ENCODE data around the gene ZNF507. TPM values are rescaled to one million over a fixed set of nuclear protein-coding genes. Genes with fewer than 3 reads are reported as not detected.

Gene ZNF507
- total RNA-seq, 1 donor from 2014 or later: 32.5 TPM

DNA sequence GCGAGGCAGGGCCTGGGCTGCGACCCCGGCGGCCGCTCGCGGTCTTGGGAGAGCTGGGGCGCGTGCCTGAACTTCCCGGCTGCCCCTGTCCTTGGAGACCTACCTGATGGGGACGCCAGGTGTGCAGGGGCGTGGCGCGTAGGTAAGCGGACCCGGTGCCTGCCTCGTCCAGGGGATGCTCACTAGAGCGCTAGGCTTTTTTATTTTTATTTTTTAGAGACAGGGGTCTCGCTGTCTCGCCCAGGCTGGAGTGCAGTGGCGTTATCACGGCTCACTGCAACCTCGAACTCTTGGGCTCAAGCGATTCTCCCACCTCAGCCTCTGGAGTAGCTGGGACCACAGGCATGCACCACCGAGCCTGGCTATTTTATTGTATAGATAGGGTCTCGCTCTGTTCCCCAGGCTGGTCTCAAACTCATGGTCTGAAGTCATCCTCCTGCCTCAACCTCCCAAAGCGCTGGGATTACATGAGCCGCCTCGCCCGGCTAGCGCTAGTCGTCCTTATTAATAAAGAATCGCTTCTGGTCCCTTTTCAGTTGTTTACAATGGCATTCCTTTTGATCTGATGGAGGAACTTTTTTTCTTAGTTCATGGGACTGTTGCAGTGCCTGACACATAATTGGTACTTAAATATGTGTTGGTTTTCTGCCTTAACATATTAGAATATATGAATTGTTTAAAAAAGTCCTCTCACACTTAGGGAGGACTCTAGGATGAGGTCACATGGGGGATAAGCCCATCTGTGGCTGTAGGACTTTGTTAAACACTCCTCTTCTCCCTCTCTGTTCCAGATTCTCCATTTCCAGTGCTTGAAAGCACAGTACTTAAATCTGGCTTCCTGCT, 61.0 kb downstream of the ZNF507 start:
- peaks cover 33% of the 10 kb centered on the region for H3K36me3 Mint-ChIP-seq
- no peak for DNase-seq (ENCODE audit: extremely low spot score, unreplicated experiment)
- peak overlapping the region; percentile 85 for H3K4me3 Mint-ChIP-seq
- H3K4me1 Mint-ChIP-seq (ENCODE audit: unreplicated experiment): peaks cover 31% of the 10 kb centered on the region
- H3K27me3 Mint-ChIP-seq: no peaks in the 10 kb centered on the region
- TF ChIP-seq, protein P1, sequence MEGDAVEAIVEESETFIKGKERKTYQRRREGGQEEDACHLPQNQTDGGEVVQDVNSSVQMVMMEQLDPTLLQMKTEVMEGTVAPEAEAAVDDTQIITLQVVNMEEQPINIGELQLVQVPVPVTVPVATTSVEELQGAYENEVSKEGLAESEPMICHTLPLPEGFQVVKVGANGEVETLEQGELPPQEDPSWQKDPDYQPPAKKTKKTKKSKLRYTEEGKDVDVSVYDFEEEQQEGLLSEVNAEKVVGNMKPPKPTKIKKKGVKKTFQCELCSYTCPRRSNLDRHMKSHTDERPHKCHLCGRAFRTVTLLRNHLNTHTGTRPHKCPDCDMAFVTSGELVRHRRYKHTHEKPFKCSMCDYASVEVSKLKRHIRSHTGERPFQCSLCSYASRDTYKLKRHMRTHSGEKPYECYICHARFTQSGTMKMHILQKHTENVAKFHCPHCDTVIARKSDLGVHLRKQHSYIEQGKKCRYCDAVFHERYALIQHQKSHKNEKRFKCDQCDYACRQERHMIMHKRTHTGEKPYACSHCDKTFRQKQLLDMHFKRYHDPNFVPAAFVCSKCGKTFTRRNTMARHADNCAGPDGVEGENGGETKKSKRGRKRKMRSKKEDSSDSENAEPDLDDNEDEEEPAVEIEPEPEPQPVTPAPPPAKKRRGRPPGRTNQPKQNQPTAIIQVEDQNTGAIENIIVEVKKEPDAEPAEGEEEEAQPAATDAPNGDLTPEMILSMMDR (conservative IDR thresholded peaks at IDR 0.05): no peak
- H3K9me3 Mint-ChIP-seq: no peaks in the 10 kb centered on the region
- H3K27ac Mint-ChIP-seq: peak overlapping the region; percentile 83

DNA sequence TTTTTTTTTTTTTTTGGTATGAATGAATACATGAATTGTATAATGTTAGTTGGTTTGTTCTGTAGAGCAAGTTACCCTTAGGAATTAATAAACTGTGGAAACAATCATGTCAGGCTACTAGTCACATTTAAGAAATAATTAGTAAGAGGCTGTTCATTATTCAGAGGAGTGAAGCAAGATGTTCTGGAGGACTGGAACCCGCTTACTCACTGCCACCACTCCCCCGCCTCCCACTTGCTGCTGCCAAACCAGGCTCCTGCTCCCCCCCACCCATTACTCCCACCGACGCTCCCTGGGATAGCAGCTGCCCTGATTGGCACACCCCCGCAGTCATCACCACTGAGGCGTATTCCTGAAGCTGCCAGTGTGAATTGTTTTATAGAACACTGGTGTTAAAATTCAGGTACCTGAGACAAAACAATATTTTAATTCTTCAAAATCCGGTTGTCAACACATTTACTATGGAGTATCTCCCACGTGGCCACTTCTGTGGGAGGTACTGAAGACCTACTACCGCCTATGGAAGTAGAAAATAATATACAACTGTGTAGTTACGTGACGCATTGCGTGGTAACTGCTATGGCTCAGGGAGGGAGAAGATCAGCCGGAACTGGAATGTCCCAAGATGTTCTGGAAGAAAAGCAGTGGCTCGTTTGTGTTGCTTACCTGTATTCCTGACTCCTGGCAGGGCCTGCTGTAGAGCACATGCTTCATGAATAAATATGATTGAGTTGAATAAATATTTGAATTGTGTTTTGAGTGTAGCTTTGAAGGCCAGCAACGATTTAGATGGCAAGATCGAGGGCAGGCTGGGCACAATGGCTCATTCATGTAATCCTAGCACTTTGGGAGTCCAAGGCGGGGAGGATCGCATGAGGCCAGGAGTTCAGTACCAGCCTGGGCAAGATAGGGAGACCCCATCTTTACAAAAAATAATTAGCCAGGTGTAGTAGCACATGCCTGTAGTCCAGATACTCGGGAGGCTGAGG, 61.9 kb downstream of the ZNF507 start:
- Mint-ChIP-seq H3K36me3 (peaks cover 33% of the 10 kb centered on the region), H3K27ac (peak overlapping the region; percentile 83), H3K4me3 (peak overlapping the region; percentile 85), H3K9me3 (no peaks in the 10 kb centered on the region), H3K27me3 (no peaks in the 10 kb centered on the region), H3K4me1 (ENCODE audit: unreplicated experiment) (peaks cover 31% of the 10 kb centered on the region)
- TF ChIP-seq, protein P1 (conservative IDR thresholded peaks at IDR 0.05): no peak
- no peak for DNase-seq (ENCODE audit: extremely low spot score, unreplicated experiment)

DNA sequence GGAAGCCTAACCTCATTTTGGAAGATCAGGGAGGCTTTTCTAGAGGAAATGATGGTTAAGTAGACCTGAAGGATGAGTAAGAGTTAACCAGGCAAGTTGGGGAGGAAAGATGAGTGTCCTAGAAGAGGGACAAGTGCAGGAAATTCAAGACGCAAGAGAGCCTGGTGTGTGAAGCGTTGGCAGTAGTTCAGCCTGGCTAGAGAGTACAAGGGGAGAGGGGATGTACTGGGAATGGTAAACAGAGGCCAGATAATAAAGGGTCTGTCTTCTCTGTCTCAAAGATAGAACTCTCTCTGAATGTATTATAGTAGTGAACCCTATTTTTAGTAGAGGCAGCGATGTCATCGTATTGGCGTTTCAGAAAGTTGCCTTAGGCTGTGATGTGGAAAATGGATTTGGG, 69.8 kb downstream of the ZNF507 start:
- Mint-ChIP-seq H3K9me3 (no peaks in the 10 kb centered on the region), H3K27ac (no peak overlapping the region), H3K4me3 (no peak overlapping the region), H3K36me3 (peaks cover 34% of the 10 kb centered on the region), H3K4me1 (ENCODE audit: unreplicated experiment) (no peaks in the 10 kb centered on the region), H3K27me3 (no peaks in the 10 kb centered on the region)
- TF ChIP-seq, protein P1 (conservative IDR thresholded peaks at IDR 0.05): no peak
- no peak for DNase-seq (ENCODE audit: extremely low spot score, unreplicated experiment)

DNA sequence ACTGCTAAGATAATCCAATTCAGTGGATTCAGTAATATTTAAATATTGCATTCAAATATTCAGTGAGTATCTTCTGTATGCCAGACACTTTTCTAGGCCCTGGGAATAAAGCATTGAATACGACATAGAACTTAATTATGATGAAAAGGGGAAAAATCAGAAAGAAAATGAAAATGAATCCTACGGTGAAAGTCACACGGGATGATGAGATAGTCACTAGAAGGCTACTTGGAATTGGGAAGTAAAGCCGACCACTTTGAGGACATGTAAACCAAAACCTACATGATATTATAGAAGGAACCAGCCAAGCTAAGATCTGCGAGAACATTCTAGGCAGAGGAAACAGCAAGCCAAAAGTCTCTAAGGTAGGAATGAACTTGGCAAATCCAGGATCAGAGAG, 70.3 kb downstream of the ZNF507 start:
- TF ChIP-seq, protein P1 (conservative IDR thresholded peaks at IDR 0.05): no peak
- peaks cover 33% of the 10 kb centered on the region for H3K36me3 Mint-ChIP-seq
- H3K4me1 Mint-ChIP-seq (ENCODE audit: unreplicated experiment): no peaks in the 10 kb centered on the region
- no peak overlapping the region for H3K4me3 Mint-ChIP-seq
- no peaks in the 10 kb centered on the region for H3K27me3 Mint-ChIP-seq
- no peak for DNase-seq (ENCODE audit: extremely low spot score, unreplicated experiment)
- no peak overlapping the region for H3K27ac Mint-ChIP-seq
- H3K9me3 Mint-ChIP-seq: no peaks in the 10 kb centered on the region

GRCh38 chr19:32416749-32417456, 71.5 kb downstream of the ZNF507 start:
- no peak overlapping the region for H3K27ac Mint-ChIP-seq
- H3K4me3 Mint-ChIP-seq: no peak overlapping the region
- no peak for DNase-seq (ENCODE audit: extremely low spot score, unreplicated experiment)
- H3K36me3 Mint-ChIP-seq: peaks cover 30% of the 10 kb centered on the region
- H3K27me3 Mint-ChIP-seq: no peaks in the 10 kb centered on the region
- TF ChIP-seq, protein P1 (conservative IDR thresholded peaks at IDR 0.05): no peak
- peaks cover 4% of the 10 kb centered on the region for H3K4me1 Mint-ChIP-seq (ENCODE audit: unreplicated experiment)
- no peaks in the 10 kb centered on the region for H3K9me3 Mint-ChIP-seq

Data from type B pancreatic cell (in vitro differentiated cells).